Embryonic facial prominence (tissue), 1 donor: ENCODE data around the gene WDR27.
"Not testable (repeated sequence)": the region's sequence is repeated elsewhere in the genome, so short reads cannot be mapped to it uniquely, and the experiment has no call there.

Source experiments
- DNase-seq: peaks from one replicate; pipeline ENCODE4 v3.0.0-alpha.2; 2016; ENCODE audit errors: extremely low spot score

Gene WDR27

DNA sequence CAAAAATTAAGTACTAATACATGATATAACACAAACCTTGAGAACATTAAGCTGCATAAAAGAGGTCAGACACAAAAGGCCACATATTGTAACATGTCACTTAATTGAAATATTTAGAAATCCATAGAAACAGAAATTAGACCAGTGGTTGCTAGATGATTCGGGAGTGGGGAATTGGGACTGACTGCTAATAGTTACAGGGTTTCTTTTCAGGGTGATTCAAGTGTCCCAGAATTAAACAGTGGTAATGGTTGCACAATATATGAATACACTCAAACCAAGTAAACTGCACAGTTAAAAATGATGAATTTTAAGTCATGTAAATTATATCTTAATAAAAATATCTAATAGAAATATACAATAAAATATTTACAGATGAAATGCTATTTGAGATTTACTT lies 174.5 kb downstream of the WDR27 start:
- no peak for DNase-seq

DNA sequence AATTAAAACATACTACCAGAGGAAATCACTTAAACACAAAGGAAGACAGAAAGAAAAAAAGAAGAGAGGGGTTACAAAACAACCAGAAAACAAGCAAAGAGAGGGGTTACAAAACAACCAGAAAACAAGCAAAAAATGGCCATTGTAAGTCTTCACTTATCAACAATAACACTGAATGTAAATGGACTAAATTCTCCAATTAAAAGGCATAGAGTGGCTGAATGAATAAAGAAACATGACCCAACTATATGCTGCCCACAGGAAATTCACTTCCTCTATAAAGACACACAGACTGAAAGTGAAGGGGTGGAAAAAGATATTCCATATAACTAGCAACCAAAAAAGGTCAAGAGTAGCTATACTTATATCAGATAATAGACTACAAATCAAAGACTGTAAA lies 180.0 kb downstream of the WDR27 start:
- DNase-seq, result no peak

DNA sequence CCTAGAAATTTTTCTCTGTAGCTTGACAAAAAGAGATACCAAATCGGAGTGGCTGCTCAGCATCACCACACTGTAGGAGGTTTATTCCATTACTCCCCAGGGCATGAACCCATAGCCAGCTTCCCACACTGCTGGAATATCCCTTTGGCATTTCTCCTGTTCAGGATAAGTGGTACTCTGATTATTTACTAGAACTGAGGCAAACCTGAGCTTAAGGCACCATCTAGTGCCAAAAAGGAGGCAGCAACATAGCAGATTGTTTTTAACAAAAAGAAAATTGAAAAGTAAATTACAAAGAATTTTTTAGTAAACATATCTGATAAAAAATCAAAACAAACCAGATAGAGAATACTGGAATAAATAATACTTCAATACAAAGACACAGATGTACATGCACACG lies 181.7 kb downstream of the WDR27 start:
- no peak for DNase-seq

DNA sequence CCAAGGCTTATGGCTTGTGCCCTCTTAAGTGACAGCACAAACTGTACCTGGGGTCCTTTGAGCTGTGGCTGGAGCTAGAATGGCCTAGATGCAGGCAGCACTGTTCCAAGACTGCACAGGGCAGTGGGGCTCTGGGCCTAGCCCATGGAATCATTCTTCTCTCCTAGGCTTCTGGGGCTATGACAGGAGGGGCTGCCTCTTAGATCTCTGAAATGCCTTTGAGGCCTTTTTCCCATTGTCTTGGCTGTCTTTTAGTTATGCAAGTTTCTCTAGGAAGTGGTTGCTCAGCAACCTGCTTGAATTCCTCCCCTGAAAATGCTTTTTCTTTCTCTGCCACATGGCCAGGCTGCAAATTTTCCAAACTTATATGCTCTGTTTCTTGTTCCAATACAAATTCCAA lies 183.4 kb downstream of the WDR27 start:
- DNase-seq, result no peak

DNA sequence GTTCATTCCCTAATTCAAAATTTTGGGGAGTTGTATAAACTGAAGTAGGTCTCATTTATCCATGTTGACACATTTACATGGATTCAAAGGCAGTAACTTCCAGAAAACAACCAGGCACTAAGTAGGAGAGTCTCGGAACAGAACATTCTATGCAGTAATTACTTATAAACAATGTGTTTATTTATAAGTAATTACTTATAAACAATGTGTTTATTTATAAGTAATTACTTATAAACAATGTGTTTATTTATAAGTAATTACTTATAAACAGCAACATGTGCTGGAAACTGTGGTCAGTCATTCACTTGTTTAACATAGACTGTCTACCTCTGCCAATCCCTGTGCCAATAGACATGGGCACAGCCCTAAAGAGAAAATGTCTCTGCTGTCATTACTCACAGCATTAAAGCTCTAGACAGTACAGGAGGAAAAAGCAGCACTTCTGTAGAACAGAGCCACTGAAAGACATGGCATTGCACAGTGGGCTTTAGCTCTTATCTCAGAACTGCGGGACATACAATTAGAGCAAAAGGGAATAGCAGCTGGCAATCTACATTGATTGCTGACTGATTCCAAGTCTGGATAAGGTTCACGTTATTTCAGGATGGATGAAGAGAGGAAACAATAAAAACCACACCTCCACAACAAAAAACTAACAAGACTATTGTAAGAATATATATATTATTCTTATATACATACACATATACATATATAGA lies 188.2 kb downstream of the WDR27 start:
- DNase-seq, result no peak

- not testable (repeated sequence) for DNase-seq
Observed at GRCh38 chr6:169511785-169512184, 190.0 kb downstream of the WDR27 start.

DNA sequence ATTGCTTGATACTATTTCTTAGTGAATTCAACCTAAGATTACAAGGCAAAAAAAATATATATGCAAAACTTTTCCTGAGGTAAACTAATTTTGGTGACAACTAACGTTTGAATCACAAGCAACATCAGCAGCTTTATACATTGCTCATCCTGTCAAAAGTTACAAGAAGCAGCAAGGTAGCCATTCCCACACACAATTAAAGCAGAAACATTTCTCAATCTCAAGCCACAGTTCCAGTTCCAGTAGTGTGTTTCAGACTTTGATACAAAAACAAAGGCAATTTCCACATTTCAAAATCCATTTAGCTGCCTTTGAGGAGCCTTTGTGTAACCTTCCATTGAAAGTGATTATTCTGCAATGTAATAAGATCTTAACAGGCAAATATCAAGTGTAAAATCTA lies 191.0 kb downstream of the WDR27 start:
- no peak for DNase-seq

DNA sequence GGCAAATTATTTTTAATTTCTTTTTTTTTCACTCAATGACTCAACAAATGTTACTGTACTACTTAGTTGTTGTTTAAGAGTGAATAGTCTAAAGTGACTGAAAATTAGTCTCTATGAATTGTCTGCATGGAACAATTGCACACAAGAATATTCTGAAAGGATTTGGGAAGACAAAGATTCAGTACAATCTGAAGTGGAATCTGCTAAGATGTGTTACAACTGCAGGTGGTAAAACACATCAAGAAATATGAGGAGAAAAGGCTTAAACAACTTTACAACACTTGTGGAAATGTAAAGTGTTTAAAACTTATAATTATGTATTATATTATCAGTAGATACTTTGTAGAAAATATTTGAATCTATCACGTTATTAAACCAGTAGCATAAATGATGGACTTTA lies 193.4 kb downstream of the WDR27 start:
- DNase-seq, result no peak

GRCh38 chr6:169503422-169504152 lies 198.2 kb downstream of the WDR27 start:
- DNase-seq, result no peak

DNA sequence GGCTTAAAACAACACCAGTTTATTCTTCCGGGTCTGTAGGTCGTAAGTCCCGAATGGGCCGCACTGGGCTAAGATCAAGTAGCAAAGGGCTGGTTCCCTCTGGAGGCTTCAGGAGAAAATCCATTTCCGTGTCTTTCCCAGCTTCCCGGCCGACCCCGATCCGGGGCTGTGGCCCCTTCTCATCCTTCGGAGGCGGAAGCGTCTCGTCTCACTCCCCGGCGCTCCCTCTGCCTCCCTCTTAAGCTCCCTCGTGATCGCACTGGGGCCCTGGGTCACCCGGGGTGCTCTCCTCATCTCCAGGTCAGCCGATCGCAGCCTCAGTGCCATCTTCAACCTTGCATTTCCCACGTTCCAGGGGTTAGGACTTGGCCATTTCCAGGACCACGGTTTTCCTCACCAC lies 199.4 kb downstream of the WDR27 start:
- no peak for DNase-seq

DNA sequence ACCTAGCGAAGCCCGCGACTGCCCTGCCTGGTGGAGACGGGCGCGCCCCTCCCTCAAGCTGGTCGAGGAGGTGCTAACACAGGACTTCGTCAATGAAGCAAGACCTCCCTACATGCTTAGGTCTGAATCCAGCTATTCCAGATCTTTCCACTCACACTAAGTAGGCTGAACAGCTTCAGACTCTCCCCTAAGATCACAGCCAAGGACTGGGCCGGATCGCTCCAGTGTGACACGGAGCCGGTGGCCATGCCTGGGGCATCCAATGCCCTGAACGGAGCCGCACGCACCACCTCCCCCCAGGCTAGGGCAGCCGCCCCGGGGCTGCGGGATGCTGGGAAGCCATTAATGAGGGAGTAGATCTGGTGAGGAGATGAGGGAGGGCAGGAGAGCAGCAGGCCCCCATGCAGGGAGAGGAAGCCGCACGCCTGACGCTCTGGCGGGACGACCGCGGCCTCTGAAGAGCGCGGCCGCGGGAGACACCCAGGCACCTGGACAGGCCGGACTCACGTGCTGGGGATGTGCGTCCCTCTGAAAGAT lies 200.0 kb downstream of the WDR27 start:
- DNase-seq, result no peak

DNA sequence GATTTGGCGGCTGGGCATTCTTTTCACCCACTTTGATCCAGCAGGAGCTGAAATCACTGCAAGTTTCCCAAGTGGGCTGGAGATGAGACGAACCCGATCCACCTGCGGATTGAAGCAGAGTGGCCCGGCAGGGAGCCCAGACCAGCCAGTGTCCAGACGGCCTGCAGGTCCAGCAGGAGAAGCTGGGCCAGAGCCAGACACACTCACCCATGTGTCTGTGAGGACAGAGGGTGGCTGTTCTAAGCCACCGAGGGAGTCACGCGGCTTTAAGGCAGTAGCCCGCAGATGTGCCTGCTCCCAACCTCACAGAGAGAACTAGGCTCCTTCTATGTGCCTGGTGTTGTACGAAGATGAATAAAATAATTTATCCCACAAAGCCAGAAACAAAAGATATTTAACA lies 200.7 kb downstream of the WDR27 start:
- DNase-seq, result no peak

DNA sequence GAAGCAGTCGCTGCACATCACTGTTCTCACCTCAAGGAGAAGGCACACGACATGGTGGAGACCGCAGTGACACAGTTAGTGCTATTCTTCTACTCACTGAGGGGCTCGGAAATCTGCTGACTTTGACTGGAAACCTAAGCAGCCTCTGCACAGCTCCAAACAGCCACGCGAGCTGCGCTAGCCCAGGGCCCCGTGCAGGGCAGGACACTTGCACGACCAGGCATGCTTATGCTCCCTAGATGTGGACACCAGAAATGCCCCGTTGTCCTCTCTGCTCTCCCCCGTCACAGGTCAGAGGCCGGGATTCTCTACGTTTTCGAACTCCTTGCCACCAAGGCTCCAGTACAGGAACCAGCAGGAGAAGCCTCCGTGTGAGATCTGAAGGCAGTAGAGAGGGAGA lies 201.1 kb downstream of the WDR27 start:
- no peak for DNase-seq

- DNase-seq, result no peak
Observed at GRCh38 chr6:169499848-169500247, 202.0 kb downstream of the WDR27 start.

DNA sequence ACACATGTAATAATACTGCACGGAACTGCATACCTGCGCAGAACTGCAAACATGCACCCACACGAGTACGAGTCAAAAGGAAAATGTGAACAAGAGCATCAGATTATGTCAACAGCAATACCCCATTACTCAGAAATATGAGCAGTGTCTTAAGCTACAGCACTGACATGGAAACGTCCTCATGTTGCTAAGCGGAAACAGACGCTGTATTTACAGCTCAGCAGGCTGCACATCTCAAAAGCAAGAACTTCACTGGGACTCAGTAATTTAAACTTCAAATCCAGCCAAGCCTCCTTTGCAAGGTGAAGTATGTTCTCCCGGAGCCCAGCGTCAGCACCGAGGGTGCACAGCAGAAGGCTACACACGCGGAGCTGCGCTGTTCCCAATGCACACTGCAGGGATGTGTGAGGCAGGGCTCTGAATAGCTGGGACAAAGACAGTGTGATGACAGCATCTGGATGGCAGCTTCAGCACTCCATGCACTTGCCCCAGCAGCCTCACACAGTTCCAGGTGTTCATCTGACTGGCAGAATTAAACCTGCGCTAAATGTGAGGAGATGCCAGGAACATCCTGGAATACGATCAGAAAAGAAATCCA lies 202.8 kb downstream of the WDR27 start:
- no peak for DNase-seq

DNA sequence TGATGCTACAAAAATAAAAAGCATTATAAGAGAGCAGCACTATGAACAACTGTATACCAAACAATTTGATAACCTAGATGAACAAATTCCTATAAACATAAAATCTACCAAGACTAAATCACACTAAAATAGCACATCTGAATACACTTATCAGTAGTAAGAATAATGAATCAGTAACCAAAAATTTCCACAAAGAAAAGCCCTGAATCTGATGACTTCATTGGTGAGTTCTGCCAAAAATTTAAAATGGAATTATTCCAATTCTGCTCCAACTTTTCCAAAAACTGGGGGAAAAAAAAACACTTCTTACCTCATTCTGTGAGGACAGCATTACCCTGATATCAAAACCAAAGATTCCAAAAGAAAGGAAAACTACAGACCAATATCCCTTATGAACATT lies 206.2 kb downstream of the WDR27 start:
- DNase-seq, result no peak

DNA sequence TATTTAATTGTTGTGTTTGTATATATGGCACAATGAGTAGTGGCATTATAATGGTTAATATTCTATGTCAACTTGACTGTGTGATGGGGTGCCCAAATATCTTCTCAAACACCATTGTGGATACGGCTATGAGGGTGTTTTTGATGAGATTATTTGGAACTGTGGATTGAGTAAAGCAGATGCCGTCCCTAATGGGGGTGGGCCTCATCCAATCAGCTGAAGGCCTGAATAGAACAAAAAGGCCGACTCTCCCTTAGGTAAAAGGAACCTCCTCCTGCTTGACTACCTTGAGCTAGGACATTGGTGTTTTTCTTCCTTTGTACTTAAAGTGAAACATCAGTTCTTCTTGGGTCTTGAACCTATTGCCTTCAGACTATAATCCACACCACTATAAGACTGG lies 207.8 kb downstream of the WDR27 start:
- DNase-seq, result no peak

DNA sequence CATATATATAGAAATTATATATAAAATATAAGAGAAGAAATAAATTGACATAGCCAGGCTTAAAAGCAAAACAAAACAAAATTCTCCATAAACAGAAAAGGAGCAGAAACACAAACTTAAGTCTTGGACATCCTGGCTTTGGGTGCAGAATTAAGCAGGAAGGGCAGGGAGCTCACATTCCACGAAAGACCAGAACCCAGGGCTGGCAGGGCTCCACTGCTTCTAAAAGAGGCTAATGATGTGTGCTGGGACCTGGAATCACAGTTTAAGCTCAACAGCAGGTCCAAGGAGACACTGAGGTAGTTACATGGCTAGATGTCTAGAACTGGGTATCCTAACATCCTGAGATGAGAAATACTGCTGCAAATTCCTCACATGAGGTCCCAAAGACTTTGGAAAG lies 210.3 kb downstream of the WDR27 start:
- DNase-seq, result no peak

- DNase-seq, result no peak
Observed at GRCh38 chr6:169490830-169491229, 211.0 kb downstream of the WDR27 start.

DNA sequence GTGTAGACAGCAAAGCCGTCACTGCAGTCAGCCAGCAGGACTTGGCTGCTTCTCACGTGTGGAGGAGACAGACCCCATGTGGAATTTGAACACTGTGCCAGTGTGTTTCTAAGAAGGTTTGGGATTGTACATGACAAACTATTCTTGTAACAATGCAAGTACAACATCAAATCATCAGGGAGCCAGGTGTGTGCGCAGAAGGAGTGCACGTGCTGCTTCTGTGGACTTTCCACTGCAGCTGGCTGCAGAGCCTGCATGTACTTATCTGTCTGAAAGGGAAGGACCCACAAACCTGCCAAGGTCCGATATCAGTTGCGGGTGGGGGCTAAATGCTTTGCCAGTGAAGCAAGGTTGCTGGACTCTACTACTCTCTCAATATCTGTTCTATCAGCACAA lies 211.6 kb downstream of the WDR27 start:
- DNase-seq, result no peak

DNA sequence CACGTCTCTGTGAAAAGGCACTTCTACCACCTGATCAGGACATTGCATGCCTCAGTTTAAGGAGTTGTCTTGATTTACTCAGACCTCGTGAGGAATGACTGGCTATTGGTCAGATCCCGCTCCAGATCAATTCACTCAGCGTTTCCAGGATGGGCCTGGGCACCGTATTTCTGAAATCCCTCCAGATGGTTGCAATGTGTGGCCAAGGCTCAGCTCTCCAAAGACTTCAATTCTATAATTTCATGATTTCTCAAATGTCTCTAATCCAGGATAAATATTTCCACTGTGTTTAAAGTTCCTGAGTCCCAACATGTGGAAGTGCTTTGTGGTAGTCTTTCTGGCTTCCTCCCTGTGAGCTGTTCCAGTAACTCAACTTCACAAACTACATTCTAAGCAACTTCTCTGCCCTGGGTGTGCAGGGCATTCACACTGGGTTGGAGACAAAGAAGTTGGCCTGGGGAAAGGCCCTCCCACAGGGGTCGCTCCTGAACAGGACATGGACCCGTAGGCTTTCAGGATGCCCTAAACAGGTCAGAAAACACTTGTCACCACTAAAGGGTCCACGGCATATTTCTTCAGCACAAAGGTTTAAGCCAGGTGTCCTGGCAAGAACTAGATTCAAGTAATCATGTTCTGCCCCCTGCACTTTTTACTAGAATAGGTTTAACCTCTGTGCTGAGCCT lies 212.1 kb downstream of the WDR27 start:
- peak; percentile 66 for DNase-seq
